GM12865 (cell line): Measurements from ENCODE around the gene UNC13C.
A peak's percentile ranks its signal among the peaks of the same experiment; 100 is the strongest.

Experiments used
- DNase-seq: peaks from one replicate; pipeline ENCODE4 v3.0.0; 2010; ENCODE audit warnings: low read depth
- H3K4me3 ChIP-seq: 2 replicates; pipeline ENCODE4 v1.5.1; 2011; ENCODE audit warnings: mild to moderate bottlenecking, low read depth, low read length, control low read depth
- CTCF ChIP-seq: IDR thresholded peaks from 2 replicates; pipeline ENCODE4 v1.5.1; 2011; ENCODE audit warnings: low read length, control low read depth, low read depth, inconsistent platforms; ENCODE audit not compliant: insufficient read depth; ENCODE audit errors: missing control alignments

The UNC13C gene

DNA sequence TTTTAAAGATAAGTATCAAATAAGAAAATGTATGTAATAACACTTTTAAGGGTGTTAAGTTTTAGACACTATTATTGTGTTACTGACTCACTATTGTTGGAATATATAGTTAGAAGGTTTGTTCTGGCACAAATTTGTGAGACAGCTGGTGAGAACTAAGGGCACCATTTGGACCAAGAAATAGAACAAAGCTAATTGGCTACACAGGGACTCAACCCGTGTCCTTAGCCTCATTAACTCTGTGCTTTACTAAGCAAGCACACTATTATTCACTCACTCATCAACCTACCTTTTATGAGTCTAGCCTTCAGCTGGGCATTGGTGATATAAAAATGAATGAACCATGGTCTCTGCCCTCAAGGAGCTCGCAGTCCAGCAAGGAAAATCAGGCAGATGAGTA is 4.1 kb upstream of the UNC13C start:
- TF ChIP-seq CTCF, result no peak
- DNase-seq, result no peak

GRCh38 chr15:53974813-53975212 is 3.4 kb upstream of the UNC13C start:
- no peak overlapping the region for H3K4me3 ChIP-seq
- DNase-seq, result peak; percentile 13

More for the DNA sequence above, 4.1 kb upstream of the UNC13C start:
- H3K4me3 ChIP-seq, result no peak overlapping the region

DNA sequence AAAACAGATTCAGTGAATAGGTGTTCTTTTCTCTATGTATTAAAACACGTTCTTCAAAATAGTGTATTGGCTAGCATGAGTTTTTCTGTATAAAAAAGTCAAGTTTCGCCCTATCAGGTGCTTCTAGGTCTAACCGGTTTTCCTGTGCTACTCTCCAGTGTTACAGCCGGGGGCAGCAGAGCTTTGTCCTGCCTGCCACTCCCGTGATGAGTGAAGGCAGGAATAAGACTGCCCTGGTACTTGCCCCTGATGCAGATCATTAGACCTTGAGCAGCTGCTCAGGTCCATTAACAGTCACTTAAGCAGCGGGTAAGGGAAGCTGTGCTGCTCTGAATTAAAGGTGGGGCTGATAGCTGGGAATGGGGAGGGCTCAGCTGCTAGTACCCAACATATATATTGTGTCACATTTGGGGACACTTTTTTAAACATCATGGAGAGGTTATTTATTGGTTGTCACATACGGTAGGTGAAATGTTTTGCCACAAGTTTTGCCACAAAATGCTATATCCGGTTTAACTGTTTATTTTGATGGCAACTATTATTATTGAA is 1.3 kb upstream of the UNC13C start:
- no peak for TF ChIP-seq CTCF
- H3K4me3 ChIP-seq, result no peak overlapping the region
- peak; percentile 12 for DNase-seq

More at GRCh38 chr15:53974813-53975212, 3.4 kb upstream of the UNC13C start:
- no peak for TF ChIP-seq CTCF

- no peak for TF ChIP-seq CTCF
- no peak for DNase-seq
- H3K4me3 ChIP-seq, result no peak overlapping the region
Measured at GRCh38 chr15:53979051-53979788, 979 bp downstream of the UNC13C start.

GRCh38 chr15:53980021-53980420 is 1.8 kb downstream of the UNC13C start:
- no peak overlapping the region for H3K4me3 ChIP-seq
- TF ChIP-seq CTCF, result no peak
- DNase-seq, result no peak

- no peak for DNase-seq
Measured at GRCh38 chr15:53982071-53982680, 3.9 kb downstream of the UNC13C start.

More at GRCh38 chr15:53982071-53982680, 3.9 kb downstream of the UNC13C start:
- TF ChIP-seq CTCF, result no peak
- H3K4me3 ChIP-seq, result no peak overlapping the region
